Liver (tissue), 9 donors: ENCODE measurements around the gene TEAD2. TPM values are rescaled to one million over a fixed set of nuclear protein-coding genes. Genes with fewer than 3 reads are reported as not detected.
"Not testable (repeated sequence)": the region's sequence is repeated elsewhere in the genome, so short reads cannot be mapped to it uniquely, and the experiment has no call there.

Experiments used
- DNase-seq: peaks from one replicate; pipeline ENCODE4 v3.0.0-alpha.2; 2017; ENCODE audit warnings: low spot score
- H3K27ac ChIP-seq, 2 donors: one replicate each; pipeline ENCODE4 v1.7.0; 2013; ENCODE audit warnings: inconsistent platforms in 2 of 2, low read length in 2 of 2, control low read depth in 1 of 2, low read depth in 1 of 2, mild to moderate bottlenecking in 1 of 2
- H3K27me3 ChIP-seq, 4 donors: one replicate each; pipeline versions ENCODE4 v1.6.1 to v1.7.0; 2013; ENCODE audit warnings: low read length in 3 of 4, inconsistent platforms in 1 of 4, mild to moderate bottlenecking in 1 of 4, moderate library complexity in 1 of 4; ENCODE audit not compliant: control insufficient read depth in 4 of 4, insufficient read depth in 4 of 4
- H3K36me3 ChIP-seq, 4 donors: one replicate each; pipeline versions ENCODE4 v1.6.1 to v1.7.0; 2013; ENCODE audit warnings: low read length in 3 of 4, mild to moderate bottlenecking in 3 of 4, low read depth in 1 of 4, moderate library complexity in 1 of 4; ENCODE audit not compliant: control insufficient read depth in 4 of 4, insufficient read depth in 3 of 4
- H3K4me1 ChIP-seq, 4 donors: one replicate each; pipeline versions ENCODE4 v1.6.1 to v1.7.0; 2013; ENCODE audit warnings: low read length in 3 of 4, mild to moderate bottlenecking in 3 of 4, moderate library complexity in 1 of 4; ENCODE audit not compliant: control insufficient read depth in 4 of 4, insufficient read depth in 4 of 4
- H3K4me3 ChIP-seq, 3 donors: one replicate each; pipeline versions ENCODE4 v1.6.1 to v1.7.0; 2013; ENCODE audit warnings: low read length in 3 of 3, control low read depth in 1 of 3, low read depth in 1 of 3, mild to moderate bottlenecking in 1 of 3
- H3K9ac ChIP-seq, 2 donors: one replicate each; pipeline ENCODE4 v1.7.0; 2013; ENCODE audit warnings: low read length in 2 of 2, mild to moderate bottlenecking in 2 of 2, moderate library complexity in 2 of 2, control low read depth in 1 of 2, low read depth in 1 of 2
- H3K9me3 ChIP-seq, 4 donors: one replicate each; pipeline versions ENCODE4 v1.6.1 to v1.7.0; 2013; ENCODE audit warnings: low read length in 3 of 4; ENCODE audit not compliant: control insufficient read depth in 4 of 4
- CTCF ChIP-seq: fragments of 150-350 bp; IDR thresholded peaks from 2 replicates; pipeline ENCODE4 v1.5.1; 2017; ENCODE audit warnings: improper control_type of control experiment, low read depth, low read length; ENCODE audit not compliant: missing input control
- FOXA1 ChIP-seq: IDR thresholded peaks from 2 replicates; pipeline ENCODE4 v1.6.1; 2016; ENCODE audit warnings: antibody characterized with exemption
- FOXA2 ChIP-seq: IDR thresholded peaks from 2 replicates; pipeline ENCODE4 v1.6.1; 2016; ENCODE audit warnings: antibody characterized with exemption
- HNF4G ChIP-seq: IDR thresholded peaks from 2 replicates; pipeline ENCODE4 v1.6.1; 2016; ENCODE audit warnings: antibody characterized with exemption
- JUND ChIP-seq, 2 donors: IDR thresholded peaks; 2 replicates each; pipeline ENCODE4 v1.6.1; 2016; ENCODE audit warnings: antibody characterized with exemption in 2 of 2
- MAX ChIP-seq: IDR thresholded peaks from 2 replicates; pipeline ENCODE4 v1.6.1; 2016; ENCODE audit warnings: antibody characterized with exemption
- NR2F2 ChIP-seq: IDR thresholded peaks from 2 replicates; pipeline ENCODE4 v1.6.1; 2016; ENCODE audit warnings: antibody characterized with exemption
- RAD21 ChIP-seq, 2 donors: IDR thresholded peaks; 2 replicates each; pipeline ENCODE4 v1.6.1; 2016; ENCODE audit warnings: antibody characterized with exemption in 2 of 2, mild to moderate bottlenecking in 2 of 2
- REST ChIP-seq: IDR thresholded peaks from 2 replicates; pipeline ENCODE4 v1.6.1; 2016; ENCODE audit warnings: antibody characterized with exemption, mild to moderate bottlenecking
- ZBTB33 ChIP-seq: IDR thresholded peaks from 2 replicates; pipeline ENCODE4 v1.6.1; 2016; ENCODE audit warnings: antibody characterized with exemption
- WGBS: extraction: QIAGEN DNeasy Blood & Tissue Kit; methylation state at CpG from one replicate; pipeline ENCODE4 v1.1.7; 2013; 5-methylcytosine and 5-hydroxymethylcytosine counted together
- polyA plus RNA-seq, 2 donors: library from polyadenylated mRNA; stranded (reverse) in 1 of 2; unstranded in 1 of 2; fragments of 200-250 nt in 1 of 2; fragments of >200 nt in 1 of 2; fragmentation: Nextera tagmentation in 1 of 2; extraction: Ambion mirVana in 1 of 2; gene quantifications; one replicate each; pipeline versions ENCODE4 v1.2.1 to v1.2.3, GENCODE V29; 2013 to 2015
- total RNA-seq, 2 donors: library from RNA; depleted of rRNA; stranded (reverse); fragments of >200 nt; gene quantifications; one replicate each; pipeline ENCODE4 v1.2.3, GENCODE V29; 2014
- donor health status: healthy.
- donor health status: healthy.
- donor health status: healthy.
- donor health status: healthy.
- donor health status: healthy.

TEAD2 gene
- total and polyA plus RNA-seq, 4 donors: 3.3 to 8.1 (median 4.4) TPM

- TF ChIP-seq ZBTB33 (no peak), JUND (IDR thresholded peaks at IDR 0.05) (no peak), MAX (no peak), NR2F2 (no peak), FOXA2 (no peak)
Observed at GRCh38 chr19:49301866-49302252, 60.4 kb downstream of the TEAD2 start (continued).

GRCh38 chr19:49301165-49301865, 60.9 kb downstream of the TEAD2 start:
- no peak overlapping the region for H3K27ac ChIP-seq
- no peak for TF ChIP-seq FOXA2
- TF ChIP-seq CTCF: peak; percentile 61
- peak; percentile 35 to 69 for TF ChIP-seq RAD21 (IDR thresholded peaks at IDR 0.05)
- TF ChIP-seq HNF4G: no peak
- H3K9ac ChIP-seq: no peak overlapping the region
- no peaks in the 10 kb centered on the region for H3K36me3 ChIP-seq
- DNase-seq: peak; percentile 83
- WGBS: 44% methylated on average over 8 of the region's 8 CpGs
- no peaks in the 10 kb centered on the region for H3K27me3 ChIP-seq
- peaks cover 0 to 1% (median 0%) of the 10 kb centered on the region in 4 donors for H3K9me3 ChIP-seq
- H3K4me3 ChIP-seq: no peak overlapping the region
- H3K4me1 ChIP-seq: no peaks in the 10 kb centered on the region

GRCh38 chr19:49298653-49299052, 63.6 kb downstream of the TEAD2 start:
- H3K9ac ChIP-seq, H3K27ac ChIP-seq, H3K36me3 ChIP-seq, H3K9me3 ChIP-seq, H3K4me3 ChIP-seq, H3K4me1 ChIP-seq, DNase-seq, H3K27me3 ChIP-seq: not testable (repeated sequence)
- WGBS: 90% methylated on average over 3 of the region's 3 CpGs

GRCh38 chr19:49297403-49297802, 64.8 kb downstream of the TEAD2 start:
- no peaks in the 10 kb centered on the region for H3K9me3 ChIP-seq
- WGBS: 88% methylated on average over 3 of the region's 3 CpGs
- no peak overlapping the region for H3K9ac ChIP-seq
- no peak for DNase-seq
- H3K4me3 ChIP-seq: no peak overlapping the region
- no peak overlapping the region for H3K27ac ChIP-seq
- TF ChIP-seq REST: no peak
- no peak for TF ChIP-seq FOXA2
- no peak for TF ChIP-seq RAD21 (IDR thresholded peaks at IDR 0.05)
- TF ChIP-seq JUND (IDR thresholded peaks at IDR 0.05): no peak
- no peak for TF ChIP-seq FOXA1
- peaks cover 0 to 7% (median 5%) of the 10 kb centered on the region in 4 donors for H3K4me1 ChIP-seq
- no peaks in the 10 kb centered on the region for H3K27me3 ChIP-seq
- no peaks in the 10 kb centered on the region for H3K36me3 ChIP-seq
